ENCODE data around the gene SLC25A14. TPM values are rescaled to one million over a fixed set of nuclear protein-coding genes. Genes with fewer than 3 reads are reported as not detected.

SLC25A14 gene
- total RNA-seq, 4 donors from 2014 or later: 7.8 to 12.9 (median 8.4) TPM

Small RNA genes within 50 kb of the gene (small RNA-seq; reads per million reads assigned to genes)
- gene AL035423.1 (0 reads per million in 4 donors), gene RNU6-1130P (0 reads per million in 4 donors)

Other genes with a start within 250 kb of the SLC25A14 start
- 1 to 10 TPM; 4.5 to 9.5 (median 7.5) TPM for gene ELF4, start 229.4 kb upstream of the SLC25A14 start, total RNA-seq
- 10 to 100 TPM; 14.0 to 25.5 (median 16.9) TPM for gene AIFM1, start 174.1 kb upstream of the SLC25A14 start, total RNA-seq
- gene RAB33A, start 168.0 kb upstream of the SLC25A14 start, total RNA-seq: 1 to 10 TPM in 1 of 4 donors, under 1 TPM in 1, not detected in 2; 0.93 to 1.2 TPM
- 1 to 10 TPM; 2.7 to 4.6 (median 3.8) TPM for gene ZNF280C, start 71.0 kb upstream of the SLC25A14 start, total RNA-seq
- gene GPR119, start 45.8 kb downstream of the SLC25A14 start, total RNA-seq: not detected
- 10 to 100 TPM; 14.8 to 19.5 (median 18.0) TPM for gene RBMX2, start 62.1 kb downstream of the SLC25A14 start, total RNA-seq

Measured in gastroesophageal sphincter (tissue), 4 donors.